GM12878 (cell line): ENCODE measurements around the gene PLCB4. TPM values are rescaled to one million over a fixed set of nuclear protein-coding genes. Genes with fewer than 3 reads are reported as not detected.

Source experiments
- ATAC-seq: fragments of 200-7000 bp; cut with Tn5 transposase; 3 replicates; pipeline ENCODE4 v1.9.1; 2020; ENCODE audit warnings: mild to moderate bottlenecking, moderate library complexity
- BruUV-seq: library from RNA; stranded (reverse); fragments of 400-500 nt; replicated peaks from 2 replicates; lab custom pipeline; 2021; lab: Mats Ljungman, UMichigan
- CTCF ChIA-PET: fragments of 300-600 bp; sonication (Branson Sonifier 250); formaldehyde crosslinking; extraction: SDS; loops from one replicate; lab custom pipeline; 2021; ENCODE audit warnings: inconsistent platforms; lab: Yijun Ruan, JAX
- POLR2A ChIA-PET: fragments of 350-600 bp; formaldehyde crosslinking; extraction: SDS; loops from one replicate; lab custom pipeline; 2021; ENCODE audit warnings: inconsistent platforms; lab: Charles Lee
- RAD21 ChIA-PET: fragments of 300-600 bp; sonication (Branson Sonifier 250); formaldehyde crosslinking; loops from one replicate; lab custom pipeline; 2023; ENCODE audit warnings: antibody characterized with exemption; ENCODE audit not compliant: unreplicated experiment; lab: Charles Lee
- SMC1A ChIA-PET: fragments of 300-600 bp; sonication (Branson Sonifier 250); formaldehyde crosslinking; loops from one replicate; lab custom pipeline; 2023; ENCODE audit not compliant: unreplicated experiment, uncharacterized antibody; lab: Charles Lee
- DNase-seq: peaks from one replicate; pipeline ENCODE4 v3.0.0-alpha.2; 2011; ENCODE audit warnings: low read depth, low spot score
- FAIRE-seq: peaks from 3 replicates; lab custom pipeline; 2011; peaks lifted over from hg19 to GRCh38; lab: Jason Lieb, UNC
- H2AFZ ChIP-seq: 2 replicates; pipeline ENCODE4 v1.6.0; 2011; ENCODE audit warnings: low read depth, low read length, control low read depth; ENCODE audit not compliant: control insufficient read depth
- H3K27ac ChIP-seq: 2 replicates; pipeline ENCODE4 v1.5.1; 2011; ENCODE audit warnings: control low read depth; ENCODE audit not compliant: control insufficient read depth, insufficient read depth
- H3K27me3 ChIP-seq, 2 experiments: replicated peaks in 1 of 2; 2 replicates each; pipeline versions ENCODE4 v1.6.0 to v1.6.1; 2011; ENCODE audit warnings: low read length in 1 of 2; ENCODE audit not compliant: control insufficient read depth in 2 of 2, insufficient read depth in 2 of 2
- H3K36me3 ChIP-seq, 2 experiments: 2 replicates each; pipeline ENCODE4 v1.5.1; 2011; ENCODE audit warnings: low read length in 1 of 2; ENCODE audit not compliant: control insufficient read depth in 2 of 2, insufficient read depth in 2 of 2
- H3K4me1 ChIP-seq: 2 replicates; pipeline ENCODE4 v1.6.1; 2011; ENCODE audit warnings: mild to moderate bottlenecking, low read length, moderate library complexity, mixed read lengths; ENCODE audit not compliant: control insufficient read depth, insufficient read depth
- H3K4me2 ChIP-seq: 2 replicates; pipeline ENCODE4 v1.6.0; 2011; ENCODE audit warnings: control low read depth; ENCODE audit not compliant: control insufficient read depth, insufficient read depth
- H3K4me3 ChIP-seq: fragments of 200-600 bp; sonication (generic); 2 replicates; pipeline ENCODE4 v1.5.1; 2016
- H3K79me2 ChIP-seq: 2 replicates; pipeline ENCODE4 v1.6.0; 2011; ENCODE audit warnings: low read length; ENCODE audit not compliant: control insufficient read depth, insufficient read depth
- H3K9ac ChIP-seq: 2 replicates; pipeline ENCODE4 v1.8.0; 2011; ENCODE audit warnings: low read length, control low read depth, mixed read lengths; ENCODE audit not compliant: control insufficient read depth, insufficient read depth
- H3K9me3 ChIP-seq: replicated peaks from 3 replicates; pipeline ENCODE4 v1.5.1; 2011; ENCODE audit warnings: mild to moderate bottlenecking, low read length; ENCODE audit not compliant: control insufficient read depth, insufficient read depth
- H4K20me1 ChIP-seq: 2 replicates; pipeline ENCODE4 v1.6.0; 2011; ENCODE audit not compliant: control insufficient read depth, insufficient read depth
- CREM ChIP-seq: IDR thresholded peaks from 2 replicates; pipeline ENCODE4 v1.6.1; 2014; ENCODE audit warnings: antibody characterized with exemption, low read depth
- EP300 ChIP-seq, 2 experiments: fragments of 150-350 bp in 1 of 2; IDR thresholded peaks; 2 replicates each; pipeline ENCODE4 v1.6.1; 2011 to 2012; ENCODE audit warnings: low read depth in 2 of 2, low read length in 2 of 2, borderline replicate concordance in 1 of 2, improper control_type of control experiment in 1 of 2, inconsistent platforms in 1 of 2; ENCODE audit not compliant: control insufficient read depth in 1 of 2
- FOS ChIP-seq: IDR thresholded peaks from 3 replicates; pipeline ENCODE4 v1.6.1; 2011; ENCODE audit warnings: borderline replicate concordance; ENCODE audit not compliant: insufficient read length; ENCODE audit errors: extremely low read depth
- KAT2A ChIP-seq: conservative IDR thresholded peaks from 2 replicates; pipeline ENCODE4 v1.6.1; 2011; ENCODE audit warnings: low read depth, low read length; ENCODE audit not compliant: control insufficient read depth
- MAX ChIP-seq: IDR thresholded peaks from 2 replicates; pipeline ENCODE4 v1.6.1; 2012; ENCODE audit warnings: low read depth, low read length, improper control_type of control experiment
- MXI1 ChIP-seq: fragments of 150-350 bp; IDR thresholded peaks from 2 replicates; pipeline ENCODE4 v1.6.1; 2011; ENCODE audit warnings: low read depth, mild to moderate bottlenecking, inconsistent platforms, low read length, improper control_type of control experiment
- NFYA ChIP-seq: IDR thresholded peaks from 2 replicates; pipeline ENCODE4 v1.6.1; 2011; ENCODE audit warnings: low read depth, mild to moderate bottlenecking, low read length, improper control_type of control experiment, borderline replicate concordance
- NKRF ChIP-seq: fragments of 450-650 bp; conservative IDR thresholded peaks from 2 replicates; pipeline ENCODE4 v1.6.1; 2017; ENCODE audit warnings: mild to moderate bottlenecking, moderate library complexity
- NR2C1 ChIP-seq: fragments of 450-650 bp; IDR thresholded peaks from 2 replicates; pipeline ENCODE4 v1.6.1; 2017; ENCODE audit warnings: antibody characterized with exemption, mild to moderate bottlenecking, moderate library complexity
- PAX8 ChIP-seq: fragments of 450-650 bp; IDR thresholded peaks from 2 replicates; pipeline ENCODE4 v1.6.1; 2017; ENCODE audit warnings: mild to moderate bottlenecking, moderate library complexity
- POLR2A ChIP-seq: IDR thresholded peaks from 2 replicates; pipeline ENCODE4 v1.6.1; 2011; ENCODE audit warnings: low read depth, mild to moderate bottlenecking, low read length
- RELB ChIP-seq: fragments of 450-650 bp; IDR thresholded peaks from 2 replicates; pipeline ENCODE4 v1.6.1; 2017; ENCODE audit warnings: low read depth, mild to moderate bottlenecking, moderate library complexity
- STAT3 ChIP-seq: IDR thresholded peaks from 2 replicates; pipeline ENCODE4 v1.6.1; 2011; ENCODE audit warnings: low read depth, low read length, improper control_type of control experiment
- TAF1 ChIP-seq: IDR thresholded peaks from 2 replicates; pipeline ENCODE4 v1.6.1; 2011; ENCODE audit warnings: mild to moderate bottlenecking, low read depth, low read length, borderline replicate concordance
- TARDBP ChIP-seq: IDR thresholded peaks from 2 replicates; pipeline ENCODE4 v1.6.1; 2016; ENCODE audit warnings: borderline replicate concordance
- ZNF217 ChIP-seq: fragments of 450-650 bp; IDR thresholded peaks from 2 replicates; pipeline ENCODE4 v1.6.1; 2017; ENCODE audit warnings: antibody characterized with exemption, mild to moderate bottlenecking
- WGBS: methylation state at CpG from one replicate; pipeline ENCODE4 v1.1.6; 2016; ENCODE audit warnings: low lambda C conversion rate; ENCODE audit not compliant: insufficient replicate concordance, insufficient coverage; ENCODE audit errors: missing lambda C conversion rate; 5-methylcytosine and 5-hydroxymethylcytosine counted together
- in situ Hi-C: fragments of 300-500 bp; cut with MboI; formaldehyde crosslinking; loops from 9 replicates; pipeline ENCODE4 v1.14.3; 2018; ENCODE audit warnings: mixed read lengths
- intact Hi-C: fragments of 100-400 bp; cut with micrococcal nuclease; formaldehyde crosslinking; loops from one replicate; pipeline ENCODE4 v1.14.2; 2022; ENCODE audit not compliant: unreplicated experiment
- polyA plus RNA-seq, 11 experiments: library from polyadenylated mRNA; depleted of rRNA in 4 of 11; unstranded in 6 of 11; stranded (reverse) in 5 of 11; fragments of >200 nt; fragmentation: Nextera tagmentation in 4 of 11; fragmentation: Illumina TruSeq in 1 of 11; extraction: Ambion mirVana in 4 of 11; extraction: Trizol in 1 of 11; gene quantifications; 1 replicate in 1 of 11; 2 replicates in 10 of 11; pipeline versions ENCODE4 v1.2.1 to v1.2.3, GENCODE V29; 2011 to 2016; ENCODE audit warnings: inconsistent platforms in 2 of 11, missing spikeins in 2 of 11, low read depth in 1 of 11
- total RNA-seq, 4 experiments: library from RNA; depleted of rRNA in 3 of 4; stranded (reverse); fragments of >200 nt in 3 of 4; fragmentation: Illumina TruSeq in 1 of 4; extraction: Trizol in 1 of 4; gene quantifications; 2 replicates each; pipeline versions ENCODE4 v1.2.1 to v1.2.3, GENCODE V29; 2013 to 2021

The PLCB4 gene
- total and polyA plus RNA-seq, 10 of the 15 experiments (the other 5 are each of a cell fraction or from before 2014, with no cell fraction given) = not detected

GRCh38 chr20:9142809-9143208, 73.9 kb downstream of the PLCB4 start:
- Histone ChIP-seq H3K27me3 (no peaks in the 10 kb centered on the region), H3K36me3 (no peaks in the 10 kb centered on the region), H3K4me2 (no peak overlapping the region), H3K27ac (no peak overlapping the region), H3K9ac (no peak overlapping the region), H3K4me1 (no peaks in the 10 kb centered on the region), H2AFZ (no peak overlapping the region), H3K9me3 (no peaks in the 10 kb centered on the region), H3K4me3 (no peak overlapping the region), H4K20me1 (no peaks in the 10 kb centered on the region), H3K79me2 (no peaks in the 10 kb centered on the region)
- TF ChIP-seq NFYA (no peak), NR2C1 (no peak), MXI1 (no peak), TARDBP (no peak), PAX8 (no peak), STAT3 (no peak), KAT2A (no peak), TAF1 (no peak), MAX (no peak), POLR2A (no peak), FOS (no peak), EP300 (IDR thresholded peaks at IDR 0.05; ENCODE audit: borderline replicate concordance in 1 of 2, control insufficient read depth in 1 of 2, low read depth in 2 of 2, low read length in 2 of 2) (no peak), RELB (no peak), ZNF217 (no peak), CREM (no peak), NKRF (no peak)
- in situ Hi-C loops (no loop called here), intact Hi-C loops (no loop called here)
- SMC1A ChIA-PET = no interaction called here
- DNase-seq = no peak
- CTCF ChIA-PET = no interaction called here
- ATAC-seq = no peak
- FAIRE-seq = no peak
- BruUV-seq = no TSS peak
- POLR2A ChIA-PET = no interaction called here
- WGBS = 2% methylated on average over 3 of the region's 3 CpGs
- RAD21 ChIA-PET = no interaction called here
